ENCODE results near the gene CRACR2B. TPM values are rescaled to one million over a fixed set of nuclear protein-coding genes. Genes with fewer than 3 reads are reported as not detected.

Gene CRACR2B
- total RNA-seq, 3 donors from 2014 or later (not counting 1 experiment from before 2014, with no cell fraction given) = 3.4 to 10.1 (median 3.8) TPM

DNA sequence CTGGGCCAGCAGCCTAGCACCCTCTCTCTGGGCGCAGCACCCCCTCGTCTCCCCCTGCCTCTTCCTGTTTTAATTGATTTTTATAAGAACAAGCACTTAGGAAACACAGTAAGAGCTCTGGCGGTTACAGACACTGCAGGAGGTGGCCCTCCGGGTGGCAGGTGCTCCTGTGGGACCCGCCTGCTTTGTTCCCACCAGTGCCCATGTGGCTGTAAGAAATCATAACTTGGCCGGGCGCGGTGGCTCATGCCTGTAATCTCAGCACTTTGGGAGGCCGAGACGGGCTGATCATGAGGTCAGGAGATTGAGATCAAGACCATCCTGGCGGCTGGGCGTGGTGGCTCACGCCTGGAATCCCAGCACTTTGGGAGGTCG, 33.4 kb downstream of the CRACR2B start:
- H3K36me3 Mint-ChIP-seq = no peaks in the 10 kb centered on the region
- intact Hi-C loops (cut with micrococcal nuclease) = no loop called here
- TF ChIP-seq, protein P1, sequence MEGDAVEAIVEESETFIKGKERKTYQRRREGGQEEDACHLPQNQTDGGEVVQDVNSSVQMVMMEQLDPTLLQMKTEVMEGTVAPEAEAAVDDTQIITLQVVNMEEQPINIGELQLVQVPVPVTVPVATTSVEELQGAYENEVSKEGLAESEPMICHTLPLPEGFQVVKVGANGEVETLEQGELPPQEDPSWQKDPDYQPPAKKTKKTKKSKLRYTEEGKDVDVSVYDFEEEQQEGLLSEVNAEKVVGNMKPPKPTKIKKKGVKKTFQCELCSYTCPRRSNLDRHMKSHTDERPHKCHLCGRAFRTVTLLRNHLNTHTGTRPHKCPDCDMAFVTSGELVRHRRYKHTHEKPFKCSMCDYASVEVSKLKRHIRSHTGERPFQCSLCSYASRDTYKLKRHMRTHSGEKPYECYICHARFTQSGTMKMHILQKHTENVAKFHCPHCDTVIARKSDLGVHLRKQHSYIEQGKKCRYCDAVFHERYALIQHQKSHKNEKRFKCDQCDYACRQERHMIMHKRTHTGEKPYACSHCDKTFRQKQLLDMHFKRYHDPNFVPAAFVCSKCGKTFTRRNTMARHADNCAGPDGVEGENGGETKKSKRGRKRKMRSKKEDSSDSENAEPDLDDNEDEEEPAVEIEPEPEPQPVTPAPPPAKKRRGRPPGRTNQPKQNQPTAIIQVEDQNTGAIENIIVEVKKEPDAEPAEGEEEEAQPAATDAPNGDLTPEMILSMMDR (IDR thresholded peaks at IDR 0.05) = no peak
- Histone ChIP-seq H3K27ac (ENCODE audit: low read length) (no peak overlapping the region), H3K4me1 (ENCODE audit: control insufficient read depth, insufficient read depth, low read length) (peaks cover 12% of the 10 kb centered on the region), H3K27me3 (ENCODE audit: control insufficient read depth, insufficient read depth, low read length) (no peaks in the 10 kb centered on the region), H3K36me3 (ENCODE audit: control insufficient read depth, insufficient read depth, low read length) (no peaks in the 10 kb centered on the region), H3K4me3 (ENCODE audit: low read length) (no peak overlapping the region), H3K9me3 (ENCODE audit: control insufficient read depth, insufficient read depth, low read length) (no peaks in the 10 kb centered on the region)
- 92% methylated on average over 14 of the region's 14 CpGs for WGBS (ENCODE audit: insufficient coverage)
- H3K4me3 Mint-ChIP-seq = no peak overlapping the region
- H3K27ac Mint-ChIP-seq = no peak overlapping the region
- H3K4me1 Mint-ChIP-seq = peaks cover 7 to 12% of the 10 kb centered on the region in 2 donors
- DNase-seq (no peak), ATAC-seq (no peak)
- H3K9me3 Mint-ChIP-seq = no peaks in the 10 kb centered on the region
- no peaks in the 10 kb centered on the region for H3K27me3 Mint-ChIP-seq (ENCODE audit: low read depth in 2 of 2)

DNA sequence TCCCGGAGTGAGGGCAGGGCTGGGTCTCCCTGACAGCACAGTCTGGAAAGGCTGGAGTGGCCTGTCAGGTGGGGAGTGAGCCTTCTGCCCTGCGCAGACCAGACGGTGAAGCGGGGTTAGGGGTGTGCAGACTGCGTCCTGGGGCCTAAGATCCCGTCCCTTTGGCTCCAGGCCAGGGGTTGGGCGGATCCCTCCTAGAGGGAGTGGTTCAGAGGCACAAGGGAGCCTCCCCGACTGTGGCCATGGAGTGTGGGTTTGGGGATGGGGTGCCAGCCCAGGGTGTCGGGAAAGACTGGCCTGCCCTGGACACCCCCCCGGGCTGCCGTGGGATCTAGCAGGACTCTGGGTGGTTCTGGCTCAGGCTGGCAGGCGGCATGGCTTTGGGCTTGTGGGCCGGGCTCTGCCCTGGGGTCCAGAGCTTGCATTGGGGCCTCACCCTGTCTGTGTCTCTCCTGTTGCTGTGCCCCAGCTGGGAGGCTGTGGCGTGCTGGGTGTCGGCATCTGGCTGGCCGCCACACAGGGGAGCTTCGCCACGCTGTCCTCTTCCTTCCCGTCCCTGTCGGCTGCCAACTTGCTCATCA, 34.5 kb downstream of the CRACR2B start:
- TF ChIP-seq, protein P1 (IDR thresholded peaks at IDR 0.05) = no peak
- Mint-ChIP-seq H3K9me3 (no peaks in the 10 kb centered on the region), H3K4me1 (peaks cover 0 to 5% of the 10 kb centered on the region in 2 donors), H3K27me3 (ENCODE audit: low read depth in 2 of 2) (no peaks in the 10 kb centered on the region), H3K36me3 (no peaks in the 10 kb centered on the region), H3K4me3 (no peak overlapping the region), H3K27ac (no peak overlapping the region)
- no peak for ATAC-seq
- Histone ChIP-seq H3K9me3 (ENCODE audit: control insufficient read depth, insufficient read depth, low read length) (no peaks in the 10 kb centered on the region), H3K27ac (ENCODE audit: low read length) (no peak overlapping the region), H3K4me3 (ENCODE audit: low read length) (no peak overlapping the region), H3K4me1 (ENCODE audit: control insufficient read depth, insufficient read depth, low read length) (peaks cover under 1% of the 10 kb centered on the region), H3K36me3 (ENCODE audit: control insufficient read depth, insufficient read depth, low read length) (no peaks in the 10 kb centered on the region), H3K27me3 (ENCODE audit: control insufficient read depth, insufficient read depth, low read length) (no peaks in the 10 kb centered on the region)
- DNase-seq = no peak
- 86% methylated on average over 20 of the region's 20 CpGs for WGBS (ENCODE audit: insufficient coverage)
- intact Hi-C loops (cut with micrococcal nuclease) = no loop called here

DNA sequence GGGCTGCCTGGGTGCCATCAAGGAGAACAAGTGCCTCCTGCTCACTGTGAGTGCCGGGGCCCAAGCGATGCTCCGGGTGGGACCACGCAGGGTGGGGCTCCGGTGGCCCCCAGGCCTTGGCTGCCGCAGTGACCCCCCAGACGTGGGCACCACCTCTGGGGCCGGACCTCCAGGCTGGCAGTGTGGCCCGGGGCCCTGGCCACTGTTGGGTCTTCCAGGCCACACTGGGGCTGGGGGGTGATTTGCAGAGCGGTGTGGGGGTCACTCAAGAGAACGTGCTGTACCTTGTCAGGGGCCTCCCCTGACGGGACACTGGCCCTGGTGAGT, 34.9 kb downstream of the CRACR2B start:
- Mint-ChIP-seq H3K27me3 (ENCODE audit: low read depth in 2 of 2) (no peaks in the 10 kb centered on the region), H3K9me3 (no peaks in the 10 kb centered on the region), H3K36me3 (no peaks in the 10 kb centered on the region), H3K4me1 (peaks cover 0 to 4% of the 10 kb centered on the region in 2 donors), H3K4me3 (no peak overlapping the region), H3K27ac (no peak overlapping the region)
- Histone ChIP-seq H3K9me3 (ENCODE audit: control insufficient read depth, insufficient read depth, low read length) (no peaks in the 10 kb centered on the region), H3K4me3 (ENCODE audit: low read length) (no peak overlapping the region), H3K36me3 (ENCODE audit: control insufficient read depth, insufficient read depth, low read length) (no peaks in the 10 kb centered on the region), H3K4me1 (ENCODE audit: control insufficient read depth, insufficient read depth, low read length) (no peaks in the 10 kb centered on the region), H3K27ac (ENCODE audit: low read length) (no peak overlapping the region), H3K27me3 (ENCODE audit: control insufficient read depth, insufficient read depth, low read length) (no peaks in the 10 kb centered on the region)
- ATAC-seq = no peak
- DNase-seq = no peak
- intact Hi-C loops (cut with micrococcal nuclease) = no loop called here
- TF ChIP-seq, protein P1 (IDR thresholded peaks at IDR 0.05) = no peak
- WGBS (ENCODE audit: insufficient coverage) = 90% methylated on average over 12 of the region's 12 CpGs
